ENCODE data around the gene IFNK. TPM values are rescaled to one million over a fixed set of nuclear protein-coding genes. Genes with fewer than 3 reads are reported as not detected.

The IFNK gene
- total RNA-seq, 2 experiments from 2014 or later = not detected

DNA sequence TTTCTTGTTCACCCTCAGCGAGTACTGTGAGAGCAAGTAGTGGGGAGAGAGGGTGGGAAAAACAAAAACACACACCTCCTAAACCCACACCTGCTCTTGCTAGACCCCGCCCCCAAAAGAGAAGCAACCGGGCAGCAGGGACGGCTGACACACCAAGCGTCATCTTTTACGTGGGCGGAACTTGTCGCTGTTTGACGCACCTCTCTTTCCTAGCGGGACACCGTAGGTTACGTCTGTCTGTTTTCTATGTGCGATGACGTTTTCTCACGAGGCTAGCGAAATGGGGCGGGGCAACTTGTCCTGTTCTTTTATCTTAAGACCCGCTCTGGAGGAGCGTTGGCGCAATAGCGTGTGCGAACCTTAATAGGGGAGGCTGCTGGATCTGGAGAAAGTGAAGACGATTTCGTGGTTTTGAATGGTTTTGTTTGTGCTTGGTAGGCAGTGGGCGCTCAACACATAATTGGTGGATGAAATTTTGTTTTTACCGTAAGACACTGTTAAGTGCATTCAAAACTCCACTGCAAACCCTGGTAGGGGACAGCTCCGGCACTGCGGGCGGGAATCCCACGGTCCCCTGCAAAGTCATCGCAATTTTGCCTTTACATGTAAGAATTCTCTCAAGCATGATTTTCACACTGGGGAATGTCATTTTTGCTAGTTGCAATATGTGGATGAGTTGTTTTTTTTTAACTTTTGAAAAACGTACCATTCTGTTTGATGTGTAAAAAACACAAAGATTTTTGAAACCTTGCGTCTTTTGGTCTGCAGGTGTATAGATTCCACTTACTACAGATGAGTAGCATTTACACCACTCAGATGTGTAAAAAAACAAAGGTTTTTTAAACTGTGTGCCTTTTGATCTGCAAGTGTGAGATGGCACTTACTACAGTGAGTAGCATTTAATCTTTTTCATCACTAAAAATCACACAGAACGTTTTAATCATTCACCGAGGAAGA is 49.8 kb downstream of the IFNK start:
- POLR2A ChIA-PET = interaction anchor here (0.6 to 2.3 kb wide), 9 partner anchors 9 to 682 kb away, joined by 3 to 18 read pairs (median 4); partner anchors contain the start of genes IFT74 and MOB3B
- intact Hi-C loops (cut with DNase I, micrococcal nuclease) = loop anchor here (2.0 to 10.0 kb wide), 5 partner anchors 47 to 682 kb away; partner anchors contain the start of genes CAAP1 (in 2 of the 2), IFT74 (in 2 of the 2) and MOB3B (in 1 of the 2)
- CTCF ChIA-PET = interaction anchor here (2.0 kb wide), 1 partner anchor 13 kb away, joined by 5 read pairs; no protein-coding TSS in a partner anchor

More for the DNA sequence above, 49.8 kb downstream of the IFNK start:
- Histone ChIP-seq H3K4me3 (ENCODE audit: low read length) (peak overlapping the region; percentile 86), H3K36me3 (ENCODE audit: insufficient read depth, low read length) (no peaks in the 10 kb centered on the region), H3K9me3 (ENCODE audit: control insufficient read depth in 1 of 2, insufficient read depth in 1 of 2, low read length in 2 of 2) (no peaks in the 10 kb centered on the region), H3K4me1 (ENCODE audit: insufficient read depth, low read length) (peaks cover 18% of the 10 kb centered on the region), H3K27me3 (ENCODE audit: control insufficient read depth in 1 of 2, insufficient read depth in 2 of 2, low read length in 2 of 2) (no peaks in the 10 kb centered on the region), H3K27ac (ENCODE audit: low read depth in 1 of 2, low read length in 2 of 2) (peak overlapping the region; percentile 96 to 99)
- H3K27ac Mint-ChIP-seq = peak overlapping the region; percentile 98
- peaks cover 13% of the 10 kb centered on the region for H3K36me3 Mint-ChIP-seq (ENCODE audit: low read depth)
- ATAC-seq (ENCODE audit: poor library complexity) (peak; percentile 76), DNase-seq (peak; percentile 89 to 100 (median 92))
- peaks cover 5% of the 10 kb centered on the region for H3K27me3 Mint-ChIP-seq
- peak overlapping the region; percentile 98 for H3K4me3 Mint-ChIP-seq
- H3K9me3 Mint-ChIP-seq = peaks cover 3% of the 10 kb centered on the region
- H3K4me1 Mint-ChIP-seq (ENCODE audit: low read depth) = peaks cover 36% of the 10 kb centered on the region
- TF ChIP-seq, protein P1, sequence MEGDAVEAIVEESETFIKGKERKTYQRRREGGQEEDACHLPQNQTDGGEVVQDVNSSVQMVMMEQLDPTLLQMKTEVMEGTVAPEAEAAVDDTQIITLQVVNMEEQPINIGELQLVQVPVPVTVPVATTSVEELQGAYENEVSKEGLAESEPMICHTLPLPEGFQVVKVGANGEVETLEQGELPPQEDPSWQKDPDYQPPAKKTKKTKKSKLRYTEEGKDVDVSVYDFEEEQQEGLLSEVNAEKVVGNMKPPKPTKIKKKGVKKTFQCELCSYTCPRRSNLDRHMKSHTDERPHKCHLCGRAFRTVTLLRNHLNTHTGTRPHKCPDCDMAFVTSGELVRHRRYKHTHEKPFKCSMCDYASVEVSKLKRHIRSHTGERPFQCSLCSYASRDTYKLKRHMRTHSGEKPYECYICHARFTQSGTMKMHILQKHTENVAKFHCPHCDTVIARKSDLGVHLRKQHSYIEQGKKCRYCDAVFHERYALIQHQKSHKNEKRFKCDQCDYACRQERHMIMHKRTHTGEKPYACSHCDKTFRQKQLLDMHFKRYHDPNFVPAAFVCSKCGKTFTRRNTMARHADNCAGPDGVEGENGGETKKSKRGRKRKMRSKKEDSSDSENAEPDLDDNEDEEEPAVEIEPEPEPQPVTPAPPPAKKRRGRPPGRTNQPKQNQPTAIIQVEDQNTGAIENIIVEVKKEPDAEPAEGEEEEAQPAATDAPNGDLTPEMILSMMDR (IDR thresholded peaks at IDR 0.05) = no peak

Other genes starting within 250 kb of the IFNK start
- gene EQTN, start 227.1 kb upstream of the IFNK start, total RNA-seq = not detected
- gene MOB3B, start 5.5 kb downstream of the IFNK start, total RNA-seq = under 1 TPM; 0.25 to 0.30 TPM
- 10 to 100 TPM; 36.9 to 39.2 TPM for gene C9orf72, start 49.2 kb downstream of the IFNK start, total RNA-seq

All from CD4-positive, alpha-beta T cell (primary cell).